Aorta (tissue), 5 donors: ENCODE measurements around the gene GBP5. TPM values are rescaled to one million over a fixed set of nuclear protein-coding genes. Genes with fewer than 3 reads are reported as not detected.
A peak's percentile ranks its signal among the peaks of the same experiment; 100 is the strongest.
"Not testable (repeated sequence)": the region's sequence is repeated elsewhere in the genome, so short reads cannot be mapped to it uniquely, and the experiment has no call there.

Experiments
- ATAC-seq: fragments of 200-7000 bp; cut with Tn5 transposase; one replicate; pipeline ENCODE4 v1.9.1; 2022; ENCODE audit warnings: moderate library complexity; ENCODE audit not compliant: low FRiP score
- DNase-seq, 2 donors: peaks; one replicate each; pipeline ENCODE4 v3.0.0-alpha.2; 2020
- H3K27ac ChIP-seq, 2 donors: one replicate each; pipeline ENCODE4 v1.5.1; 2013; ENCODE audit warnings: low read length in 2 of 2, mild to moderate bottlenecking in 2 of 2, moderate library complexity in 2 of 2, control low read depth in 1 of 2, inconsistent platforms in 1 of 2, low read depth in 1 of 2
- H3K27me3 ChIP-seq, 2 donors: one replicate each; pipeline ENCODE4 v1.6.1; 2013; ENCODE audit warnings: control low read depth in 1 of 2, low read length in 1 of 2, mild to moderate bottlenecking in 1 of 2, moderate library complexity in 1 of 2; ENCODE audit not compliant: insufficient read depth in 2 of 2, control insufficient read depth in 1 of 2
- H3K36me3 ChIP-seq, 2 donors: one replicate each; pipeline ENCODE4 v1.6.1; 2013; ENCODE audit warnings: control low read depth in 1 of 2, low read length in 1 of 2, mild to moderate bottlenecking in 1 of 2; ENCODE audit not compliant: insufficient read depth in 2 of 2, control insufficient read depth in 1 of 2
- H3K4me1 ChIP-seq, 2 donors: one replicate each; pipeline ENCODE4 v1.6.1; 2013; ENCODE audit warnings: low read length in 2 of 2, control low read depth in 1 of 2, mild to moderate bottlenecking in 1 of 2, moderate library complexity in 1 of 2; ENCODE audit not compliant: insufficient read depth in 2 of 2, control insufficient read depth in 1 of 2
- H3K4me3 ChIP-seq, 2 donors: one replicate each; pipeline ENCODE4 v1.5.1; 2013; ENCODE audit warnings: low read length in 2 of 2, control low read depth in 1 of 2, mild to moderate bottlenecking in 1 of 2
- H3K9me3 ChIP-seq: one replicate; pipeline ENCODE4 v1.6.1; 2013; ENCODE audit warnings: mild to moderate bottlenecking, low read length; ENCODE audit not compliant: control insufficient read depth
- WGBS, 2 donors: extraction: QIAGEN DNeasy Blood & Tissue Kit; methylation state at CpG; one replicate each; pipeline ENCODE4 v1.1.7; 2013; 5-methylcytosine and 5-hydroxymethylcytosine counted together
- intact Hi-C, 2 donors: fragments of 100-400 bp; cut with DNase I; formaldehyde crosslinking; loops; one replicate each; pipeline versions ENCODE4 v1.14.2 to v1.15.0; 2022
- polyA plus RNA-seq, 2 donors: library from polyadenylated mRNA; stranded (reverse); fragments of 200-250 nt; gene quantifications; one replicate each; pipeline ENCODE4 v1.2.3, GENCODE V29; 2013
- total RNA-seq, 2 donors: library from RNA; stranded (reverse); fragmentation: NEBNext Ultra II Directional; extraction: Animal tissue kit (Norgen Biotek cat#: 25700); gene quantifications; one replicate each; pipeline ENCODE4 v1.2.1, GENCODE V29; 2021
- donor health status: healthy with polysubstance abuse.
- donor health status: Bipolar disorder and iron deficiency.
- donor health status: DM: no; HTN: no; CAD: no.
- donor health status: DM: no; HTN: no; CAD: no.
- donor health status: DM: yes; HTN: yes; CAD: no.

GBP5 gene
- total and polyA plus RNA-seq, 4 donors, result 0.20 to 7.9 (median 2.3) TPM

GRCh38 chr1:89286549-89287180 lies 14.0 kb upstream of the GBP5 start:
- DNase-seq, result no peak
- H3K36me3 ChIP-seq, result no peaks in the 10 kb centered on the region
- H3K9me3 ChIP-seq, result no peaks in the 10 kb centered on the region
- H3K27ac ChIP-seq, result no peak overlapping the region
- 32 to 34% methylated on average over 3 of the region's 3 CpGs for WGBS, 2 donors
- H3K27me3 ChIP-seq, result no peaks in the 10 kb centered on the region
- ATAC-seq, result peak; percentile 50
- H3K4me3 ChIP-seq, result no peak overlapping the region
- intact Hi-C loops, result no loop called here
- peaks cover 0 to 2% of the 10 kb centered on the region in 2 donors for H3K4me1 ChIP-seq

- H3K9me3 ChIP-seq, result no peaks in the 10 kb centered on the region
- peaks cover 0 to 2% of the 10 kb centered on the region in 2 donors for H3K4me1 ChIP-seq
- WGBS, 2 donors, result 92 to 94% methylated on average over 6 of the region's 6 CpGs
- DNase-seq (no peak), ATAC-seq (no peak)
- no peak overlapping the region for H3K27ac ChIP-seq
- H3K36me3 ChIP-seq, result no peaks in the 10 kb centered on the region
- no peaks in the 10 kb centered on the region for H3K27me3 ChIP-seq
- H3K4me3 ChIP-seq, result no peak overlapping the region
- intact Hi-C loops, result no loop called here
Measured at GRCh38 chr1:89285745-89286380, 13.2 kb upstream of the GBP5 start.

GRCh38 chr1:89284078-89284763 lies 11.6 kb upstream of the GBP5 start:
- WGBS, 2 donors, result 87 to 93% methylated on average over 5 of the region's 5 CpGs
- H3K27ac ChIP-seq, DNase-seq, H3K36me3 ChIP-seq, ATAC-seq, H3K4me1 ChIP-seq, H3K9me3 ChIP-seq, H3K27me3 ChIP-seq, H3K4me3 ChIP-seq, intact Hi-C loops: not testable (repeated sequence)

- H3K27me3 ChIP-seq, result no peaks in the 10 kb centered on the region
- no peak for ATAC-seq
- intact Hi-C loops, result no loop called here
Measured at GRCh38 chr1:89280766-89281165, 8.1 kb upstream of the GBP5 start.

GRCh38 chr1:89279011-89279466 lies 6.4 kb upstream of the GBP5 start:
- H3K27ac ChIP-seq, result no peak overlapping the region
- H3K4me3 ChIP-seq, result no peak overlapping the region
- DNase-seq (no peak), ATAC-seq (no peak)
- no peaks in the 10 kb centered on the region for H3K36me3 ChIP-seq
- H3K4me1 ChIP-seq, result no peaks in the 10 kb centered on the region
- intact Hi-C loops, result no loop called here
- 88 to 91% methylated on average over 6 of the region's 6 CpGs for WGBS, 2 donors
- H3K9me3 ChIP-seq, result no peaks in the 10 kb centered on the region
- no peaks in the 10 kb centered on the region for H3K27me3 ChIP-seq

More at GRCh38 chr1:89280766-89281165, 8.1 kb upstream of the GBP5 start:
- Histone ChIP-seq H3K36me3 (no peaks in the 10 kb centered on the region), H3K4me1 (no peaks in the 10 kb centered on the region), H3K27ac (no peak overlapping the region), H3K4me3 (no peak overlapping the region), H3K9me3 (no peaks in the 10 kb centered on the region)
- WGBS, 2 donors, result 73 to 80% methylated on average over 3 of the region's 3 CpGs
- no peak for DNase-seq

- no peak for ATAC-seq
Measured at GRCh38 chr1:89277725-89278124, 5.1 kb upstream of the GBP5 start.

GRCh38 chr1:89276690-89277089 lies 4.0 kb upstream of the GBP5 start:
- WGBS, 2 donors, result 62 to 73% methylated on average over 3 of the region's 3 CpGs
- Histone ChIP-seq H3K4me3 (no peak overlapping the region), H3K4me1 (no peaks in the 10 kb centered on the region), H3K27ac (no peak overlapping the region), H3K27me3 (no peaks in the 10 kb centered on the region), H3K36me3 (no peaks in the 10 kb centered on the region), H3K9me3 (no peaks in the 10 kb centered on the region)
- ATAC-seq (no peak), DNase-seq (no peak)
- intact Hi-C loops, result no loop called here

More at GRCh38 chr1:89277725-89278124, 5.1 kb upstream of the GBP5 start:
- H3K27ac ChIP-seq, result no peak overlapping the region
- H3K4me1 ChIP-seq, result no peaks in the 10 kb centered on the region
- no peaks in the 10 kb centered on the region for H3K27me3 ChIP-seq
- no peaks in the 10 kb centered on the region for H3K9me3 ChIP-seq
- 87% methylated on average over 3 of the region's 3 CpGs for WGBS, 2 donors
- DNase-seq, result no peak
- intact Hi-C loops, result no loop called here
- H3K4me3 ChIP-seq, result no peak overlapping the region
- no peaks in the 10 kb centered on the region for H3K36me3 ChIP-seq

GRCh38 chr1:89274411-89274857 lies 1.8 kb upstream of the GBP5 start:
- H3K4me1 ChIP-seq, result no peaks in the 10 kb centered on the region
- no peaks in the 10 kb centered on the region for H3K9me3 ChIP-seq
- H3K27me3 ChIP-seq, result no peaks in the 10 kb centered on the region
- intact Hi-C loops, result no loop called here
- no peak for ATAC-seq
- H3K27ac ChIP-seq, result no peak overlapping the region
- no peak overlapping the region for H3K4me3 ChIP-seq
- 27 to 38% methylated on average over 2 of the region's 2 CpGs for WGBS, 2 donors
- H3K36me3 ChIP-seq, result no peaks in the 10 kb centered on the region
- no peak for DNase-seq
